ENCODE measurements around the gene PHAX. TPM values are rescaled to one million over a fixed set of nuclear protein-coding genes. Genes with fewer than 3 reads are reported as not detected.
"Not testable (repeated sequence)": the region's sequence is repeated elsewhere in the genome, so short reads cannot be mapped to it uniquely, and the experiment has no call there.

The PHAX gene, protein sequence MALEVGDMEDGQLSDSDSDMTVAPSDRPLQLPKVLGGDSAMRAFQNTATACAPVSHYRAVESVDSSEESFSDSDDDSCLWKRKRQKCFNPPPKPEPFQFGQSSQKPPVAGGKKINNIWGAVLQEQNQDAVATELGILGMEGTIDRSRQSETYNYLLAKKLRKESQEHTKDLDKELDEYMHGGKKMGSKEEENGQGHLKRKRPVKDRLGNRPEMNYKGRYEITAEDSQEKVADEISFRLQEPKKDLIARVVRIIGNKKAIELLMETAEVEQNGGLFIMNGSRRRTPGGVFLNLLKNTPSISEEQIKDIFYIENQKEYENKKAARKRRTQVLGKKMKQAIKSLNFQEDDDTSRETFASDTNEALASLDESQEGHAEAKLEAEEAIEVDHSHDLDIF
- 10 to 100 TPM; 48.4 to 73.5 (median 67.1) TPM for polyA plus RNA-seq (ENCODE audit: insufficient read depth in 1 of 5, insufficient read length in 5 of 5, low replicate concordance in 1 of 5)
- long read RNA-seq, donor 1, full-length matches to known transcripts: 15 of 34 reads
- long read RNA-seq, donor 1, partial matches to known transcripts: 19 of 34 reads
- long read RNA-seq, donor 1, other reads (novel, unspliced or antisense): 0 of 34 reads
- long read RNA-seq, donor 2, full-length matches to known transcripts: 22 of 31 reads
- long read RNA-seq, donor 2, partial matches to known transcripts: 9 of 31 reads
- long read RNA-seq, donor 2, other reads (novel, unspliced or antisense): 0 of 31 reads
- long read RNA-seq, donor 3, full-length matches to known transcripts: 8 of 14 reads
- long read RNA-seq, donor 3, partial matches to known transcripts: 6 of 14 reads
- long read RNA-seq, donor 3, other reads (novel, unspliced or antisense): 0 of 14 reads
- long read RNA-seq, donor 4, full-length matches to known transcripts: 6 of 6 reads
- long read RNA-seq, donor 4, partial matches to known transcripts: 0 of 6 reads
- long read RNA-seq, donor 4, other reads (novel, unspliced or antisense): 0 of 6 reads
- long read RNA-seq, donor 5, full-length matches to known transcripts: 15 of 35 reads
- long read RNA-seq, donor 5, partial matches to known transcripts: 20 of 35 reads
- long read RNA-seq, donor 5, other reads (novel, unspliced or antisense): 0 of 35 reads
- long read RNA-seq, donor 6, full-length matches to known transcripts: 16 of 28 reads
- long read RNA-seq, donor 6, partial matches to known transcripts: 12 of 28 reads
- long read RNA-seq, donor 6, other reads (novel, unspliced or antisense): 0 of 28 reads
- long read RNA-seq, donor 7, full-length matches to known transcripts: 16 of 16 reads
- long read RNA-seq, donor 7, partial matches to known transcripts: 0 of 16 reads
- long read RNA-seq, donor 7, other reads (novel, unspliced or antisense): 0 of 16 reads
- long read RNA-seq, donor 8, full-length matches to known transcripts: 8 of 8 reads
- long read RNA-seq, donor 8, partial matches to known transcripts: 0 of 8 reads
- long read RNA-seq, donor 8, other reads (novel, unspliced or antisense): 0 of 8 reads

- peak; percentile 76 to 80 for DNase-seq
These were observed at the start of gene PHAX for GRCh38 chr5:126600631-126601511. Gene PHAX (plus strand): TSS chr5:126600947. CDS start chr5:126600963, 16 bp downstream.

- DNase-seq: no peak
These were observed 48.1 kb upstream of the PHAX start for GRCh38 chr5:126552614-126553013.

GRCh38 chr5:126555101-126555500 is 45.6 kb upstream of the PHAX start:
- DNase-seq: not testable (repeated sequence)

DNA sequence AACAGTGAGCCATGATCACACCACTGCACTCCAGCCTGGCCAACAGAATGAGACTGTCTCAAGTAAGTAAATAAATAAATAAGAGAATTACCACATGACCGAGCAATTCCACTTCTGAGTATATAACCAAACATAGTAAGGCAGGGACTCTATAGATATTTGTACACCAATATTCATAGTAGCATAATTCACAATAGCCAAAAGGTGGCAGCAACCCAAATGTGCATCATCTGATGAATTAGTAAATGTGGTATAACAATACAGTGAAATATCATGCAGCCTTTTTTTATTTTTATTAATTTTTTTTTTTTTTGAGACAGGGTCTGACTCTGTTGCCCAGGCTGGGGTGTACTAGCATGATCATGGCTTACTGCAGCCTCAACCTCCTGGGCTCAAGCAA is 38.8 kb upstream of the PHAX start:
- no peak for DNase-seq

GRCh38 chr5:126562823-126563222 is 37.9 kb upstream of the PHAX start:
- DNase-seq: no peak

DNA sequence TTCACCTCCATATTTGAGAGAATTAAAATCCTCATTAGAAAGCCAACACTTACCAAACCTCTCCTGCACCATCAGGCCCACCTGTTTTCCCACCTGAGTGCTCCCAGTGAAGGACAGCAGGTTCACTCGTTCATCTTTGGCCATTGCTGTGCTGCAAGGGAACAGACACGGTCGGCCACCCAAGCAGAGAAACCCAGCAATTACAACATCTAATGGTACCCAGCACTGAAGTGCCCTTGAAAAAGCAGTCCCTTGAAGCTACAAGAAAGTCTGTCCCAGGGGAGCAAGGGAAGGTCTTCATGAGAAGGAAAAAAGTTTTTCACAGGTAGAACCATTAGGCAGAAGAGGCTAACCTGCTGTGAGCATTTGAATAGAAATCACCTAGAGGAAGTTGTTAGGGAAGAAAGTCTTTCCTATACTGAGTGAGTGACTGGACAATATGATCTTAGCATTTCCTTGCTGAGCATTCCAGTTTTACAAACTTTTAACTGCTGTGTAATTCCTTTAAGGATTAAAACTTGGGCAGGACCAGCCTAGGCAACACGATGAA is 32.5 kb upstream of the PHAX start:
- DNase-seq: no peak

DNA sequence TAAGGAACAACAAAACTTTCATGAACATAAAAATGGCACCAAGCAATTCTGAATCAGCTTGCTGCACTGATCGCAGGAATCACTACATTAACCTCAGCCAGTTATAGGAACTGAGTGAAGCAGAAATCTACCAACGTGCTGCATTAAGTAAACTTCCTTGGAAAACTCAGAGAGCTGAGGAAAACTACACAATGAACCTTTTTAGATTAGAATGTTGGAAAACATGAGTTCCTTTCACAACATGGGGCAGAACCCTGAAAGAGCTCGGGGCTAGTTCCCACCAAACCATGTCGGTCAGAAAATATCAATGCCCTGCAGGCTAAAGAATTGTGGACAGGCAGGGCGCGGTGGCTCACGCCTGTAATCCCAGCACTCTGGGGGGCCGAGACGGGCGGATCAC is 25.1 kb upstream of the PHAX start:
- no peak for DNase-seq

GRCh38 chr5:126576974-126577373 is 23.8 kb upstream of the PHAX start:
- DNase-seq: no peak

DNA sequence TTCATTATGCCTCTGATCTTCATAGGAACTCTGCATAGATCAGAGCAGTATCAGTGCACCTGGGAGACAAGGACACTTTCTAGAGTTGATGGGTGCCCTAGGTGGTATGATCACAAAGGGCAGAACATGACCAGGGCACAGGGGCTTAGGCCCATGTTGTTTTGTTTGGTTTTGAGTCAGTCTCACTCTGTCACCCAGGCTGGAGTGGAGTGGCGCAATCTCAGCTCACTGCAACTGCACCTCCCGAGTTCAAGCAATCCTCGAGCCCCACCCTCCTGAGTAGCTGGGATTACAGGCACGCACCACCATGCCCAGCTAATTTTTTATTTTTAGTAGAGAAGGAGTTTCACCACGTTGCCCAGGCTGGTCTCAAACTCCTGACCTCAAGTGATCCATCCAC is 23.3 kb upstream of the PHAX start:
- DNase-seq: no peak

GRCh38 chr5:126579716-126580115 is 21.0 kb upstream of the PHAX start:
- no peak for DNase-seq

DNA sequence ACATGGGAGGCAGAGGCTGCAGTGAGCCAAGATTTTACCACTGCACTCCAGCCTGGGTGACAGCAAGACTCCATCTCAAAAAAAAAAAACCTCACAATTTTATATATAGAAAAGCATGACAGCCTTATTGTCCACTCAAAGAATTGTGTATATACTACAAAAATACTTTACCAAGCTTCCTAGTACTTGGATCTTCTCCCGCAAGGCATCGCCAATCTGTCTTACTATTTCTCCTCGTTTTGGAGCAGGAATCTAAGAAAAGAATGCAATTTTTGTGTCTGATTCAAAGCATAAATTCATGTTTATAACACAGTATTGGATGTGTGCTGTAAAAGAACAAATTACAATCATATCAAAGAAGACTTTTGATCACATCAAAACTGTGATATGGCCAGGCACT is 17.0 kb upstream of the PHAX start:
- DNase-seq: no peak

DNA sequence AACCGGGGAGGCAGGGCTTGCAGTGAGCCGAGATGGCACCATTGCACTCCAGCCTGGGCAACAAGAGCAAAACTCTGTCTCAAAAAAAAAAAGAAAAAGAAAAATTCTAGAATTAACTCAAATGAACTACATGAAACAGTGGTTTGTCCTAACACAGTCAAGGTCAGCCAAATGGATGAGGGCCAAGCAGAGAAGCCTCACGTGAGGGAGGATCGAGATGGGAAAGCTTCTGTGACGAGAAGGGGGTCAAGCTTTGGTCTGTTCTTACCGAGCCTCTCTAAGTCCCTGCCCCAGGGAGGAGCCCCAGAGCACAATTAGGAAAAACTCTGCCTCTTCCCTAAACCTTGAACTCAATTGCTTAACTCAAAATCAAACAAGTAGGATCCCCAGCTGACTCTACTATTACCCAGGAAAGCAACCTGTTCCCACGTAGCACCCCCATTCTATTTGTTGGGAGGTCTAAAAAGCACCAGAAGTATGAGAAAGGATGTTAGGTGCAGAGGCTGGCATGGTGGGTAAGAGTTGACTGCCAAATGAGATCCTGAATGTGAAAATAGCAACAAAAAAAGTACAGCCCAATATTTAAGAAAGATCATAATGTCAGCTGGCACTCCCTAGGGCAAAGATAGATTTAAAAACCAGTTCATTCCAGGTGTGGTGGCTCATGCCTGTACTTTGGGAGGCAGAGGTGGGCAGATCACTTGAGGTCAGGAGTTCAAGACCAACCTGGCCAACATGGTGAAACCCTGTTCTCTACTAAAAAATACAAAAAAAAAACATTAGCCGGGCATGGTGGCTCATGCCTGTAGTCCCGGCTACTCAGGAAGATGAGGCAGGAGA is 13.0 kb upstream of the PHAX start:
- no peak for DNase-seq

DNA sequence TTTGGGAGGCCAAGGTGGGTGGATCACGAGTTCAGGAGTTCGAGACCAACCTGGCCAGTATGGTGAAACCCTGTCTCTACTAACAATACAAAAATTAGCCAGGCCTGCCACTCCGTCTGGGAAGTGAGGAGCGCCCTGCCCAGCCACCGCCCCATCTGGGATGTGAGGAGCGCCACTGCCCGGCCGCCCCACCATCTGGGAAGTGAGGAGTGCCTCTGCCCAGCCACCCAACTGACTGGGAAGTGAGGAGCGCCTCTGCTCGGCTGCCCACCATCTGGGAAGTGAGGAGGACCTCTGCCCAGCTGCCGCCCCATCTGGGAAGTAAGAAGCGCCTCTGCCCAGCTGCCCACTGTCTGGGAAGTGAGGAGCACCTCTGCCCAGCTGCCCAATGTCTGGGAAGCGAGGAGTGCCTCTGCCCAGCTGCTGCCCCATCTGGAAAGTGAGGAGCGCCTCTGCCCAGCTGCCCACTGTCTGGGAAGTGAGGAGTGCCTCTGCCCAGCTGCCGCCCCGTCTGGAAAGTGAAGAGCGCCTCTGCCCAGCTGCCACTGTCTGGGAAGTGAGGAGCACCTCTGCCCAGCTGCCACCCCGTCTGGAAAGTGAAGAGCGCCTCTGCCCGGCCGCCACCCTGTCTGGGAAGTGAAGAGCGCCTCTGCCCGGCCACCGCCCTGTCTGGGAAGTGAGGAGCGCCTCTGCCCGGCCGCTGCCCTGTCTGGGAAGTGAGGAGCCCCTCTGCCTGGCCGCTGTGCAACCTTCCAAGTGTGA is 11.0 kb upstream of the PHAX start:
- no peak for DNase-seq

DNA sequence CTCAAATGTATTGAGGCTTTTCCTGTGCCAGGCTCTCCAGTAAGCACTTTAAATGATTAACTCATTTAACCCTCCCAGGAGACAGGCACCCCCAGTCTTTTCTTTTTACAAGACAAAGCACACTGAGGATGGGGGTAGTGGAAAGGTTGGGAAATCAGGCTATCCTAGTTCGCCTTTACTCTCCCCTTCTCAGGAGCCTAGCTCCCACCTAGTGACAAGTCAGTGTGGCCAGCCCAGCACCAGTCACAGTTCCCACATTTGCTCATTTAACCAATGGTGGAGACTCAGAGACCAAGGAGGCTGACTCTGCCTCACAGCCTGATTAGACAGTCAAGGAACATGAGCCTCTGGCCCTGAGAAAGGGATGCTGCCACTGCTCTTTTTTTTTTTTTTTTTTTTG is 9.2 kb upstream of the PHAX start:
- DNase-seq: no peak

- peak; percentile 95 to 96 for DNase-seq
These were observed 5.8 kb upstream of the PHAX start, which contains the start of gene ALDH7A1 for GRCh38 chr5:126594748-126595485. Gene ALDH7A1 (minus strand): TSS chr5:126595219. CDS start chr5:126595198, 21 bp downstream.

DNA sequence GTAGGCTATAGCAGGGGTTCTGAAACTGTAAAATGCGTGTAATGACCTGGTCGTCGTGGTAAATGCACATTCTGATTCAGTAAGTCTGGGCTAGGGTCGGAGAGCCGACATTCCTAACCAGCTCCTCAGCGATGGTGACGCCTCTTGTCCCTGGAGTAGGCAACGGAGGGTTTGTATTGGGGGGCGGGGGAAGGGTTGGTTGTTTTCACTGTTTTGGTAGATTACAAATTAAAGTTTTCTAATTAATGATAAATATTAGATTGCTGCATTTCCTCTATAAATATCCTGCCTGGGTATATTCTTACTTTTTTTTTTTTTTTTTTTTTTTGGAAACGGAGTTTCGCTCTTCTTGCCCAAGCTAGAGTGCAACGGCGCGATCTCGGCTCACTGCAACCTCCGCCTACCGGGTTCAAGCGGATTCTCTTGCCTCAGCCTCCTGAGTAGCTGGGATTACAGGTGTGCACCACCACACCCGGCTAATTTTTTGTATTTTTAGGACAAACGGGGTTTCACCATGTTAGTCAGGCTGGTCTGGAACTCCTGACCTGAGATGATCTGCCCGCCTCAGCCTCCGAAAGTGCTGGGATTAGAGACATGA is 5.2 kb upstream of the PHAX start:
- no peak for DNase-seq

DNA sequence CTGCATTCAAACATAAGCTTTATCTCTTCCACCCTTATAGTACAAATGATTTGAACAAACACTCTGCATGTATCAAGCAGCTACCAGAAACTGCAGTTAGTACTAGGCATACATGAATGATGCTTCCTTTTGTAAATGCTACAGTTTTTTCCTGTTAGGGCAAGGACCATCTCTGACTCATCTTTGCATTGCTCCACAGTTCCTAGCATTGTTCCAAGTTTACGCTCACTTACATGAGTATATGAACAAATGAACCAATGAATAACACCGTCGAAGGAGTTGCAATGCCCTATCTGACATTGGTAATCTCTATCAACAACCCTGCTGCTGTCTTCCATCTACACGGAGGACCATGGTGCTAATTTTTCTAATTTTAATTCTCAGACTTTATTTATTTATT is 3.6 kb upstream of the PHAX start:
- DNase-seq: no peak

All from right lung (tissue), 10 donors.